ENCODE results near the gene FAM170B. TPM values are rescaled to one million over a fixed set of nuclear protein-coding genes. Genes with fewer than 3 reads are reported as not detected.

The FAM170B gene
- total and polyA plus RNA-seq, 2 donors (not counting 3 experiments of a cell fraction or from before 2014, with no cell fraction given): not detected

DNA sequence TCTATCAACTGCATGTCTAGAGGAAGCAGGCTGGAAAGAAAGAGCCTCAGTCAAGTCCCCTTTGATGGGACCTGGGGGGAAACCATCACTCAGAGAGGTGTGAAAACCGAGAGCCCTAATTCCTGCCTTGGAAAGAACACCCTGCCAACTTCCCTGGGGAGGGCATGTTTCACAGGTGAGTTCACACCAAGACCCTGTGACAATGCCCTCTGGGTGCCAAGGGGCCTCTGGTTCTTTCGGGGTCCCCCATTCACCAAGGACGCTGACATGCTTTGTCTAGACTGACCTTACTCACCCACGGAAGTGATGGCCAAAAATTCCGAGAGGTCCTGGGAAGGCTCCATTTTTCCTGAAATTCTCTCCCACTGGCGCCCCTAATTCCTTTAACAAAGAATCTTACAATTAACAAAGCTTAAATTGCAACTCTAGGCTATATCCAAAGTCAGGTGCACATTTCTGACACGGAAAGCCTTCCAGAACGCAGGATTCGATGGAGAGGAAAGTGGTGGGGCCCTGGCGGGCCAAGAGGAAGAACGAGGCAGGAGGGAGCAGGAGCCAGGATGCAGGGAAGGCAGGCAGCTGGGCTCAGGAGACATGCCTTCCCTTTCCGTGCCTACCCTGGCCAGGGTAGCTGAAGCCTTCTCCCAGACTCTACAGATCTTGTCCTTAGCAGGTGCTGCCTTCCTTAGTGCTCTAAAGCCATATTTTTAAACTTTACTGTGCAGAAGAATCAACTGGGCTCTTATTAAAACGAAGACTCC, 42.2 kb downstream of the FAM170B start:
- Histone ChIP-seq H3K9me3 (replicated peaks; ENCODE audit: control insufficient read depth, insufficient read depth, low read length) (no peaks in the 10 kb centered on the region), H3K36me3 (ENCODE audit: control insufficient read depth in 2 of 2, extremely low read depth in 1 of 2, insufficient read depth in 2 of 2, low read length in 2 of 2) (no peaks in the 10 kb centered on the region), H3K27ac (ENCODE audit: insufficient read depth, low read depth, low read length) (no peak overlapping the region), H3K79me2 (ENCODE audit: control insufficient read depth, insufficient read depth, low read length) (no peaks in the 10 kb centered on the region), H3K4me1 (ENCODE audit: control insufficient read depth, extremely low read depth, insufficient read depth, low read length) (no peaks in the 10 kb centered on the region), H3K9ac (replicated peaks; ENCODE audit: extremely low read depth, insufficient read depth, low read length) (no peak overlapping the region), H4K20me1 (replicated peaks; ENCODE audit: control insufficient read depth, extremely low read depth, insufficient read depth, low read length) (no peaks in the 10 kb centered on the region), H3K9me1 (replicated peaks; ENCODE audit: control insufficient read depth, extremely low read depth, insufficient read depth, low read length) (no peaks in the 10 kb centered on the region), H3K27me3 (ENCODE audit: control insufficient read depth in 2 of 2, insufficient read depth in 2 of 2, low read length in 2 of 2) (no peaks in the 10 kb centered on the region), H3K4me2 (ENCODE audit: insufficient read depth, low read length) (no peak overlapping the region), H3K4me3 (replicated peaks in 1 of 3; ENCODE audit: insufficient read depth in 1 of 3, low read depth in 1 of 3, low read length in 3 of 3) (no peak overlapping the region), H2AFZ (ENCODE audit: low read depth, low read length) (no peak overlapping the region)
- ChIA-PET CTCF (no interaction called here), POLR2A (no interaction called here)
- no peak for DNase-seq (ENCODE audit: low read depth, low spot score)
- dilution Hi-C loops (cut with MboI; ENCODE audit: extremely low pct_ligation_motif_present, low sequenced_read_pairs): no loop called here
- intact Hi-C loops (cut with micrococcal nuclease): no loop called here
- TF ChIP-seq MAX (IDR thresholded peaks at IDR 0.05; ENCODE audit: insufficient read depth, insufficient read length) (no peak), MYC (IDR thresholded peaks at IDR 0.05; ENCODE audit: low read depth, low read length) (no peak), JUN (IDR thresholded peaks at IDR 0.05; ENCODE audit: borderline replicate concordance, insufficient read depth, insufficient read length, low read depth) (no peak), POLR2A (IDR thresholded peaks at IDR 0.05; ENCODE audit: low read depth, low read length) (no peak), GATA2 (IDR thresholded peaks at IDR 0.05; ENCODE audit: insufficient read depth, insufficient read length, low read depth, low read length) (no peak), POLR2AphosphoS5 (IDR thresholded peaks at IDR 0.05; ENCODE audit: insufficient read depth, low read depth, low read length) (no peak), EZH2 (IDR thresholded peaks at IDR 0.05; ENCODE audit: borderline replicate concordance, low read depth, low read length, severe bottlenecking) (no peak), FOS (IDR thresholded peaks at IDR 0.05; ENCODE audit: borderline replicate concordance, insufficient read depth, low read length) (no peak)
- TF ChIP-seq, protein P1, sequence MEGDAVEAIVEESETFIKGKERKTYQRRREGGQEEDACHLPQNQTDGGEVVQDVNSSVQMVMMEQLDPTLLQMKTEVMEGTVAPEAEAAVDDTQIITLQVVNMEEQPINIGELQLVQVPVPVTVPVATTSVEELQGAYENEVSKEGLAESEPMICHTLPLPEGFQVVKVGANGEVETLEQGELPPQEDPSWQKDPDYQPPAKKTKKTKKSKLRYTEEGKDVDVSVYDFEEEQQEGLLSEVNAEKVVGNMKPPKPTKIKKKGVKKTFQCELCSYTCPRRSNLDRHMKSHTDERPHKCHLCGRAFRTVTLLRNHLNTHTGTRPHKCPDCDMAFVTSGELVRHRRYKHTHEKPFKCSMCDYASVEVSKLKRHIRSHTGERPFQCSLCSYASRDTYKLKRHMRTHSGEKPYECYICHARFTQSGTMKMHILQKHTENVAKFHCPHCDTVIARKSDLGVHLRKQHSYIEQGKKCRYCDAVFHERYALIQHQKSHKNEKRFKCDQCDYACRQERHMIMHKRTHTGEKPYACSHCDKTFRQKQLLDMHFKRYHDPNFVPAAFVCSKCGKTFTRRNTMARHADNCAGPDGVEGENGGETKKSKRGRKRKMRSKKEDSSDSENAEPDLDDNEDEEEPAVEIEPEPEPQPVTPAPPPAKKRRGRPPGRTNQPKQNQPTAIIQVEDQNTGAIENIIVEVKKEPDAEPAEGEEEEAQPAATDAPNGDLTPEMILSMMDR (IDR thresholded peaks at IDR 0.05; ENCODE audit: extremely low read depth in 1 of 2, insufficient read depth in 1 of 2, low read depth in 1 of 2, low read length in 2 of 2): no peak
- no peak for FAIRE-seq
- BruUV-seq (replicated peaks): no TSS peak

All from endothelial cell of umbilical vein (primary cell).